Mesendoderm (in vitro differentiated cells): ENCODE results near the gene INO80C.

Source experiments
- DNase-seq: peaks from one replicate; pipeline ENCODE4 v3.0.0; 2013
- H2AK5ac ChIP-seq: 2 replicates; pipeline ENCODE4 v1.6.1; 2013; ENCODE audit warnings: low read length, inconsistent platforms
- H2BK120ac ChIP-seq: 2 replicates; pipeline ENCODE4 v1.6.1; 2013; ENCODE audit warnings: low read depth, mild to moderate bottlenecking, low read length, moderate library complexity, mixed read lengths
- H2BK15ac ChIP-seq: replicated peaks from 2 replicates; pipeline ENCODE4 v1.6.1; 2013; ENCODE audit warnings: low read depth, mild to moderate bottlenecking, moderate library complexity
- H2BK5ac ChIP-seq: 2 replicates; pipeline ENCODE4 v1.6.1; 2013; ENCODE audit warnings: low read length, inconsistent platforms
- H3K18ac ChIP-seq: 2 replicates; pipeline ENCODE4 v1.6.1; 2013; ENCODE audit warnings: mild to moderate bottlenecking, low read length, mixed read lengths
- H3K23ac ChIP-seq: one replicate; pipeline ENCODE4 v1.6.1; 2013; ENCODE audit warnings: low read length
- H3K27ac ChIP-seq: 2 replicates; pipeline ENCODE4 v1.5.1; 2013; ENCODE audit warnings: low read depth, mild to moderate bottlenecking, inconsistent platforms, low read length, moderate library complexity
- H3K27me3 ChIP-seq: 2 replicates; pipeline ENCODE4 v1.6.1; 2013; ENCODE audit warnings: low read length, control low read depth, mild to moderate bottlenecking, inconsistent platforms; ENCODE audit not compliant: insufficient read depth, poor library complexity
- H3K36me3 ChIP-seq: 2 replicates; pipeline ENCODE4 v1.6.1; 2013; ENCODE audit warnings: low read length, inconsistent platforms; ENCODE audit not compliant: control insufficient read depth, insufficient read depth
- H3K4ac ChIP-seq: one replicate; pipeline ENCODE4 v1.6.1; 2013; ENCODE audit warnings: low read depth, mild to moderate bottlenecking, low read length, moderate library complexity
- H3K4me1 ChIP-seq: 2 replicates; pipeline ENCODE4 v1.6.1; 2013; ENCODE audit warnings: low read depth, low read length, inconsistent platforms; ENCODE audit not compliant: control insufficient read depth
- H3K4me2 ChIP-seq: 2 replicates; pipeline ENCODE4 v1.6.1; 2013; ENCODE audit warnings: low read length
- H3K4me3 ChIP-seq: 2 replicates; pipeline ENCODE4 v1.5.1; 2013; ENCODE audit warnings: mild to moderate bottlenecking, low read length
- H3K56ac ChIP-seq: one replicate; pipeline ENCODE4 v1.6.1; 2013; ENCODE audit warnings: low read length
- H3K79me1 ChIP-seq: 2 replicates; pipeline ENCODE4 v1.6.1; 2013; ENCODE audit warnings: low read length, inconsistent platforms
- H3K79me2 ChIP-seq: 2 replicates; pipeline ENCODE4 v1.6.1; 2013; ENCODE audit warnings: mild to moderate bottlenecking, low read length; ENCODE audit not compliant: control insufficient read depth, insufficient read depth
- H3K9ac ChIP-seq: 2 replicates; pipeline ENCODE4 v1.6.1; 2013; ENCODE audit warnings: low read length, inconsistent platforms
- H4K5ac ChIP-seq: one replicate; pipeline ENCODE4 v1.6.1; 2013; ENCODE audit warnings: low read length
- H4K8ac ChIP-seq: one replicate; pipeline ENCODE4 v1.6.1; 2013; ENCODE audit warnings: low read depth, mild to moderate bottlenecking, control low read depth, low read length, moderate library complexity
- WGBS: extraction: QIAGEN DNeasy Blood & Tissue Kit; methylation state at CpG from one replicate; pipeline ENCODE4 v1.1.7; 2013; ENCODE audit warnings: low lambda C conversion rate, missing lambda C conversion rate; ENCODE audit not compliant: insufficient coverage; ENCODE audit errors: extremely low coverage; 5-methylcytosine and 5-hydroxymethylcytosine counted together

Gene INO80C

DNA sequence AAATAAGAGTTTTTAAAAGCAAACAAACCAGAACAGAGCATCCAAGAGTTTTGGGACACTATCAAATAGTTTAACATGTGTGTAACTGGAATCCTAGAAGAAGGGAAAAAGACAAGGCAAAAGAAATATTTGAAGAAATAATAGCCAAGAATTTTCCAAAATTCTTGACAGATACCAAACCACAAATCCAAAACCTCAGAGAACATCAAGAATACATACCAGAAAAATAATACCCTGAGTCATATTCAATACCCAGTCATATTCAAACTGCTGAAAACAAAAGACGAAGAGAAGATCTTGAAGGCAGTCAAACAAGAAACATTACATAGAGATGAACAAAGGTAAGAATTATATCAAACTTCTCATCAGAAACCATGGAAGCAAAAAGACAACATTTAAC, 22.9 kb downstream of the INO80C start:
- Histone ChIP-seq H3K36me3 (no peaks in the 10 kb centered on the region), H3K4me2 (no peak overlapping the region), H3K27ac (no peak overlapping the region), H3K56ac (no peak overlapping the region), H2BK15ac (no peak overlapping the region), H3K4me1 (no peaks in the 10 kb centered on the region), H2AK5ac (no peak overlapping the region), H4K8ac (no peak overlapping the region), H3K23ac (no peak overlapping the region), H3K79me1 (peaks cover 8% of the 10 kb centered on the region), H3K18ac (no peak overlapping the region), H4K5ac (no peak overlapping the region), H2BK5ac (no peak overlapping the region), H3K4me3 (no peak overlapping the region), H3K9ac (no peak overlapping the region), H3K4ac (no peak overlapping the region), H3K27me3 (no peaks in the 10 kb centered on the region), H2BK120ac (no peak overlapping the region), H3K79me2 (no peaks in the 10 kb centered on the region)
- no peak for DNase-seq
- no CpG with 5 or more reads among the region's 1 CpG for WGBS

GRCh38 chr18:35473562-35473961, 24.2 kb downstream of the INO80C start:
- no peak overlapping the region for H2BK15ac ChIP-seq
- H2BK120ac ChIP-seq, result no peak overlapping the region
- no peak overlapping the region for H2BK5ac ChIP-seq
- H3K27me3 ChIP-seq, result no peaks in the 10 kb centered on the region
- H2AK5ac ChIP-seq, result no peak overlapping the region
- no peak overlapping the region for H3K4me3 ChIP-seq
- no peak overlapping the region for H3K9ac ChIP-seq
- H3K4ac ChIP-seq, result no peak overlapping the region
- H3K79me1 ChIP-seq, result peaks cover 7% of the 10 kb centered on the region
- H3K56ac ChIP-seq, result no peak overlapping the region
- H3K27ac ChIP-seq, result no peak overlapping the region
- no peak overlapping the region for H3K18ac ChIP-seq
- no peak overlapping the region for H4K8ac ChIP-seq
- no peak overlapping the region for H3K4me2 ChIP-seq
- H3K4me1 ChIP-seq, result no peaks in the 10 kb centered on the region
- H3K23ac ChIP-seq, result no peak overlapping the region
- no peak overlapping the region for H4K5ac ChIP-seq
- H3K36me3 ChIP-seq, result no peaks in the 10 kb centered on the region
- DNase-seq, result no peak
- no peaks in the 10 kb centered on the region for H3K79me2 ChIP-seq
- WGBS, result no CpG with 5 or more reads among the region's 1 CpG

DNA sequence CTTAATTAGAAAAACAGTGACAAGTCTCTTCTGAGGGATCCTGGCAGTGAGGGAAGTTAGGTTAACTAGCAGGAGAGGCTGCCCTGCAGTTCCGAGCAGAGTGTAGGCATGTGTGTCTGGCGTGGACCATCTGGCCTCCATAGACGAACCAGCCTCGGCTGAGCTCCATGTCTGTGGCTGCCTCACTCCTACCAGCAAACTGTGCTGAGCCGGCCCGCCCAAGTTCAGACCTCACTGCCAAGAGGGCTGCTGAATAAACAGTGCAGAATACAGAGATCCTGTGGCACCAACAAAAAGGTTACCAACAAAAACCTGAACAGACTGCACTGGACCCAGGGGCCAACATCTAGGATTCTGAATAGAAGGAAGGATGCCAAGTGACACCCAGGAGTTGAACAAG, 27.3 kb downstream of the INO80C start:
- H3K9ac ChIP-seq, result no peak overlapping the region
- no peaks in the 10 kb centered on the region for H3K79me2 ChIP-seq
- H3K56ac ChIP-seq, result no peak overlapping the region
- H3K23ac ChIP-seq, result no peak overlapping the region
- no peak overlapping the region for H3K4me2 ChIP-seq
- H3K4me1 ChIP-seq, result no peaks in the 10 kb centered on the region
- no peak overlapping the region for H2BK15ac ChIP-seq
- peaks cover 3% of the 10 kb centered on the region for H3K79me1 ChIP-seq
- DNase-seq, result no peak
- H4K5ac ChIP-seq, result no peak overlapping the region
- no peak overlapping the region for H4K8ac ChIP-seq
- H3K18ac ChIP-seq, result no peak overlapping the region
- H2BK120ac ChIP-seq, result no peak overlapping the region
- H3K4ac ChIP-seq, result no peak overlapping the region
- WGBS, result no CpG with 5 or more reads among the region's 6 CpGs
- no peak overlapping the region for H3K4me3 ChIP-seq
- H3K36me3 ChIP-seq, result no peaks in the 10 kb centered on the region
- H2BK5ac ChIP-seq, result no peak overlapping the region
- no peaks in the 10 kb centered on the region for H3K27me3 ChIP-seq
- H3K27ac ChIP-seq, result no peak overlapping the region
- H2AK5ac ChIP-seq, result no peak overlapping the region

GRCh38 chr18:35469725-35470124, 28.0 kb downstream of the INO80C start:
- Histone ChIP-seq H2BK120ac (no peak overlapping the region), H3K18ac (no peak overlapping the region), H3K79me1 (peaks cover 3% of the 10 kb centered on the region), H3K56ac (no peak overlapping the region), H3K79me2 (no peaks in the 10 kb centered on the region), H3K27ac (no peak overlapping the region), H3K4me2 (no peak overlapping the region), H3K9ac (no peak overlapping the region), H3K36me3 (no peaks in the 10 kb centered on the region), H2BK15ac (no peak overlapping the region), H4K5ac (no peak overlapping the region), H3K4ac (no peak overlapping the region), H3K4me3 (no peak overlapping the region), H2BK5ac (no peak overlapping the region), H2AK5ac (no peak overlapping the region), H3K23ac (no peak overlapping the region), H3K4me1 (no peaks in the 10 kb centered on the region), H4K8ac (no peak overlapping the region), H3K27me3 (no peaks in the 10 kb centered on the region)
- no CpG with 5 or more reads among the region's 3 CpGs for WGBS
- DNase-seq, result no peak

GRCh38 chr18:35468711-35469110, 29.0 kb downstream of the INO80C start:
- H3K27me3 ChIP-seq, result no peaks in the 10 kb centered on the region
- H4K5ac ChIP-seq, result no peak overlapping the region
- no peak overlapping the region for H3K9ac ChIP-seq
- H3K4me3 ChIP-seq, result no peak overlapping the region
- no peak overlapping the region for H3K56ac ChIP-seq
- no peaks in the 10 kb centered on the region for H3K79me2 ChIP-seq
- no peak overlapping the region for H3K18ac ChIP-seq
- no peak overlapping the region for H2BK5ac ChIP-seq
- no peaks in the 10 kb centered on the region for H3K36me3 ChIP-seq
- H3K4me1 ChIP-seq, result no peaks in the 10 kb centered on the region
- H3K79me1 ChIP-seq, result peaks cover 3% of the 10 kb centered on the region
- no peak for DNase-seq
- H3K23ac ChIP-seq, result no peak overlapping the region
- no peak overlapping the region for H4K8ac ChIP-seq
- no CpG with 5 or more reads among the region's 2 CpGs for WGBS
- no peak overlapping the region for H2BK15ac ChIP-seq
- H3K4ac ChIP-seq, result no peak overlapping the region
- H3K27ac ChIP-seq, result no peak overlapping the region
- no peak overlapping the region for H2AK5ac ChIP-seq
- H2BK120ac ChIP-seq, result no peak overlapping the region
- no peak overlapping the region for H3K4me2 ChIP-seq

DNA sequence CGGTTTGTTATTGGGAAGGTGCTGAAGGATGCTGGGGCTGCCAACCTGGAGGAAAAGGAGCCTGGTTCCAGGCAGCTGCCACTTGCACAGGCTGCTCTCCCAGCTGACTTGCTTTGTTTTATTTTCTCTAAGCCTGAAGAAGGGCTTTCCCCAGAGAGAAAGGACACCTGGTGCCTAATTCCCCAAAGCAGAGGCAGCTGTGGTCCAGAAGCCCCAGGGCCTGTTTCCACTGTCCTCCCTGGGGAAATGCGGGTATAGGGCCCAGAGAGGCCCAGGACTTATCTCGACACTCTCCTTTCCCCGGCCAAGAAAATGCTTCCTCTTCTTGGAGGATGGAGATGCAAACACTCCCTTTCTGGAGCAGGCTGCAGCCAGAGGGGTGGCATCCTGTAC, 30.1 kb downstream of the INO80C start:
- no peak overlapping the region for H4K5ac ChIP-seq

More for the DNA sequence above, 30.1 kb downstream of the INO80C start:
- Histone ChIP-seq H2AK5ac (no peak overlapping the region), H3K27ac (no peak overlapping the region), H4K8ac (no peak overlapping the region), H3K4me3 (no peak overlapping the region), H3K18ac (no peak overlapping the region), H2BK5ac (no peak overlapping the region), H2BK120ac (no peak overlapping the region), H3K4me2 (no peak overlapping the region), H3K56ac (no peak overlapping the region), H3K79me2 (no peaks in the 10 kb centered on the region), H3K4ac (no peak overlapping the region), H3K4me1 (no peaks in the 10 kb centered on the region), H3K79me1 (no peaks in the 10 kb centered on the region), H3K9ac (no peak overlapping the region), H3K23ac (no peak overlapping the region), H3K27me3 (no peaks in the 10 kb centered on the region), H3K36me3 (no peaks in the 10 kb centered on the region), H2BK15ac (no peak overlapping the region)
- DNase-seq, result no peak
- WGBS, result no CpG with 5 or more reads among the region's 4 CpGs
